OCI-LY1 (cell line): ENCODE measurements around the gene ZNF697.

Experiments
- H2AFZ ChIP-seq: fragments of 200-600 bp; sonication (generic), shearing (Covaris generic); 2 replicates; pipeline ENCODE4 v1.6.0; 2014; ENCODE audit warnings: antibody characterized with exemption, mild to moderate bottlenecking, low read length
- H3F3A ChIP-seq: fragments of 200-600 bp; sonication (generic), shearing (Covaris generic); 2 replicates; pipeline ENCODE4 v1.6.0; 2014; ENCODE audit warnings: mild to moderate bottlenecking, antibody characterized with exemption, low read length, moderate library complexity; ENCODE audit not compliant: insufficient read depth
- H3K27ac ChIP-seq: fragments of 200-600 bp; sonication (generic); 2 replicates; pipeline ENCODE4 v1.5.1; 2014; ENCODE audit warnings: low read length, mixed run types, mild to moderate bottlenecking, low read depth; ENCODE audit not compliant: poor library complexity, severe bottlenecking
- H3K27me3 ChIP-seq: fragments of 200-600 bp; sonication (generic); 2 replicates; pipeline ENCODE4 v1.6.0; 2014; ENCODE audit warnings: antibody characterized with exemption, mild to moderate bottlenecking, low read length, moderate library complexity; ENCODE audit not compliant: insufficient read depth
- H3K36me3 ChIP-seq: fragments of 200-600 bp; sonication (generic); 2 replicates; pipeline ENCODE4 v1.6.1; 2014; ENCODE audit warnings: mild to moderate bottlenecking, antibody characterized with exemption, low read length, moderate library complexity, mixed read lengths; ENCODE audit not compliant: insufficient read depth
- H3K4me1 ChIP-seq: fragments of 200-600 bp; sonication (generic); 2 replicates; pipeline ENCODE4 v1.5.1; 2014; ENCODE audit warnings: mild to moderate bottlenecking, low read length, moderate library complexity; ENCODE audit not compliant: insufficient read depth, severe bottlenecking
- H3K4me2 ChIP-seq: fragments of 200-600 bp; sonication (generic), shearing (Covaris generic); 2 replicates; pipeline ENCODE4 v1.6.1; 2014; ENCODE audit warnings: low read length
- H3K4me3 ChIP-seq: fragments of 200-600 bp; sonication (generic); 2 replicates; pipeline ENCODE4 v1.5.1; 2014; ENCODE audit warnings: low read length, low read depth, mild to moderate bottlenecking, mixed read lengths; ENCODE audit not compliant: poor library complexity, severe bottlenecking
- H3K79me2 ChIP-seq: fragments of 200-600 bp; shearing (Covaris generic); 2 replicates; pipeline ENCODE4 v1.6.1; 2016; ENCODE audit warnings: mixed run types, low read length, mixed read lengths; ENCODE audit not compliant: insufficient read depth
- H3K9ac ChIP-seq: fragments of 200-600 bp; sonication (generic), shearing (Covaris generic); 2 replicates; pipeline ENCODE4 v1.6.1; 2014; ENCODE audit warnings: mild to moderate bottlenecking, low read length, mixed read lengths
- H3K9me2 ChIP-seq: fragments of 200-600 bp; sonication (generic), shearing (Covaris generic); 2 replicates; pipeline ENCODE4 v1.6.1; 2014; ENCODE audit warnings: low read depth, mild to moderate bottlenecking, low read length, mixed read lengths
- H3K9me3 ChIP-seq: fragments of 200-600 bp; shearing (Covaris generic); 2 replicates; pipeline ENCODE4 v1.6.1; 2014; ENCODE audit warnings: low read length, mixed read lengths
- H4K20me1 ChIP-seq: fragments of 200-600 bp; sonication (generic), shearing (Covaris generic); 2 replicates; pipeline ENCODE4 v1.6.0; 2016; ENCODE audit warnings: mild to moderate bottlenecking, low read length; ENCODE audit not compliant: insufficient read depth
- CTCF ChIP-seq: fragments of 200-600 bp; sonication (generic), shearing (Covaris generic); IDR thresholded peaks from 2 replicates; pipeline ENCODE4 v1.5.1; 2017; ENCODE audit warnings: mild to moderate bottlenecking, antibody characterized with exemption, low read length, moderate library complexity, mixed read lengths
- EZH2 ChIP-seq: fragments of 200-600 bp; sonication (generic), shearing (Covaris generic); IDR thresholded peaks from 2 replicates; pipeline ENCODE4 v1.8.0; 2017; ENCODE audit warnings: borderline replicate concordance, mixed run types, mild to moderate bottlenecking, antibody characterized with exemption, low read length, moderate library complexity, mixed read lengths

Gene ZNF697

GRCh38 chr1:119683893-119684292 is 35.8 kb upstream of the ZNF697 start:
- Histone ChIP-seq H3F3A (no peaks in the 10 kb centered on the region), H3K9me2 (no peaks in the 10 kb centered on the region), H3K4me1 (no peaks in the 10 kb centered on the region), H2AFZ (no peak overlapping the region), H3K9me3 (no peaks in the 10 kb centered on the region), H3K79me2 (no peaks in the 10 kb centered on the region), H3K4me3 (no peak overlapping the region), H3K27ac (no peak overlapping the region), H3K27me3 (no peaks in the 10 kb centered on the region), H4K20me1 (no peaks in the 10 kb centered on the region), H3K36me3 (no peaks in the 10 kb centered on the region), H3K4me2 (no peak overlapping the region), H3K9ac (no peak overlapping the region)
- no peak for TF ChIP-seq EZH2
- no peak for TF ChIP-seq CTCF

- H2AFZ ChIP-seq: no peak overlapping the region
- H3K27me3 ChIP-seq: no peaks in the 10 kb centered on the region
- no peak overlapping the region for H3K9ac ChIP-seq
- no peak overlapping the region for H3K4me2 ChIP-seq
- TF ChIP-seq EZH2: no peak
- no peak for TF ChIP-seq CTCF
- H3K36me3 ChIP-seq: no peaks in the 10 kb centered on the region
- no peak overlapping the region for H3K27ac ChIP-seq
- no peak overlapping the region for H3K4me3 ChIP-seq
- H3K9me3 ChIP-seq: no peaks in the 10 kb centered on the region
- no peaks in the 10 kb centered on the region for H4K20me1 ChIP-seq
- no peaks in the 10 kb centered on the region for H3F3A ChIP-seq
- no peaks in the 10 kb centered on the region for H3K79me2 ChIP-seq
- no peaks in the 10 kb centered on the region for H3K9me2 ChIP-seq
- no peaks in the 10 kb centered on the region for H3K4me1 ChIP-seq
These were observed 34.1 kb upstream of the ZNF697 start for GRCh38 chr1:119682141-119682540.

- no peaks in the 10 kb centered on the region for H3K4me1 ChIP-seq
- no peaks in the 10 kb centered on the region for H4K20me1 ChIP-seq
- H3K9me2 ChIP-seq: no peaks in the 10 kb centered on the region
- H3K9me3 ChIP-seq: no peaks in the 10 kb centered on the region
- no peaks in the 10 kb centered on the region for H3K36me3 ChIP-seq
- no peak overlapping the region for H3K27ac ChIP-seq
- H3K9ac ChIP-seq: no peak overlapping the region
- H3K4me2 ChIP-seq: no peak overlapping the region
- no peak overlapping the region for H2AFZ ChIP-seq
- H3F3A ChIP-seq: no peaks in the 10 kb centered on the region
- no peak overlapping the region for H3K4me3 ChIP-seq
- TF ChIP-seq EZH2 (no peak), CTCF (no peak)
- H3K27me3 ChIP-seq: no peaks in the 10 kb centered on the region
- H3K79me2 ChIP-seq: no peaks in the 10 kb centered on the region
These were observed 33.5 kb upstream of the ZNF697 start for GRCh38 chr1:119681560-119681959.
